ENCODE data around the gene TOLLIP. TPM values are rescaled to one million over a fixed set of nuclear protein-coding genes. Genes with fewer than 3 reads are reported as not detected.

TOLLIP gene
- total RNA-seq, 1 donor from 2014 or later = 43.2 TPM

DNA sequence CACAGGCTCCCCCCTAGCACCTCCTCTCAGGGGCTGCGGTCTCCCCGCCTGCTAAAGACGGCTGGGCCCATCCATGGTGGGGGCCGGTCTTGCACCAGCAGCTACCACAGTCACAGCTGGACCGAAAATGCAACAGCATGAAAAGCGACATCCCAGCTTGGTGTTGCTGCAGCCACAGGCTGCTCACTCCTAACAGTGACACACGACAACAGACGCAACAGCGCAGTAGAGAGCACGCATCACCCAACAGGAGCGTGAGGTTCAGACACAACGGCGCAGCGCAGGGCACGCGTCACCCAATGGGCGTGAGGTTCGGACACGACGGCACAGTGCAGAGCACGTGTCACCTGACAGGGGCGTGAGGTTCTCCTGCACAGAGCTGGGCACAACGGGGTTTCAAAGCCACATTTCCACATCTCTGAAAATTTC lies 24.1 kb downstream of the TOLLIP start:
- intact Hi-C loops (cut with micrococcal nuclease) = no loop called here

DNA sequence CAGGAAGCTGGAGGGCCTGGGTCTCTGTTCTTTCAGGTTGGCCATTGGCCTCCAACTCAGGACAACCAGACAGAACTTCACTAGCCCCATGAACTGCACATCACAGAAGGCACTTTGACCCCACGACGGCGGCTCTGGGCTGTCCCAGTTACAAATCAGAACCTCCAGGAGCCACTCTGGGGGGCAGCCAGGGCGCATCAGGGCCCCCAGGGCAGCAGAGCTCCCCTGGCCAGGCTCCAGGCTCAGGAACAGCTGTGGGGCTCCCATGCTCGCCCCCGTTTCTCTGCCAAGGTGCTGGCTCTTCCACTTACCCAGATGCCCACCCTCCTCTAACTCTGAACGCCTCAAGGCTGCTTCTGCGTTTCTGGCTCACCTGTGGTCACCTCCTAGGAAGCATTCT lies 25.5 kb downstream of the TOLLIP start:
- intact Hi-C loops (cut with micrococcal nuclease) = no loop called here

DNA sequence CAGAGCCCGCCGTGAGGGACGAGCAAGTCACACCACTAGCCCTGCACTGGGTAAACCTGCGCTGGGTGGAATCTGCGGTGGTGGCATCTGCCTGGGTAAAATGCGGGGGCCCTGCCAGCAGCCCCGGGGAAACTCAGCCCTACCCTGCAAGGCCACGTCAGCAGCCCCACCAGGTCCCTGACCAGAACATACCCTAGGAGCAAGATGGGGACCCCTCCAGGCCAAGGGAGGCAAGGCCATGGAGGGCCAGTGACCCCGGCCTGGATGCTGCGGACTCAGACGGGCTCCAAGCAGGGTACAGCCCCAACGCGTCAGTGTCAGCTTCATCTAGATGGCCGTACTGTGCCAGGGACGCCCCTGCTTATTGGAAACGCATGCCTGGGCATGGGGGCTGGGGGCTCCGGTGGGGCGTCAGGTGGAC lies 26.3 kb downstream of the TOLLIP start:
- intact Hi-C loops (cut with micrococcal nuclease) = no loop called here

DNA sequence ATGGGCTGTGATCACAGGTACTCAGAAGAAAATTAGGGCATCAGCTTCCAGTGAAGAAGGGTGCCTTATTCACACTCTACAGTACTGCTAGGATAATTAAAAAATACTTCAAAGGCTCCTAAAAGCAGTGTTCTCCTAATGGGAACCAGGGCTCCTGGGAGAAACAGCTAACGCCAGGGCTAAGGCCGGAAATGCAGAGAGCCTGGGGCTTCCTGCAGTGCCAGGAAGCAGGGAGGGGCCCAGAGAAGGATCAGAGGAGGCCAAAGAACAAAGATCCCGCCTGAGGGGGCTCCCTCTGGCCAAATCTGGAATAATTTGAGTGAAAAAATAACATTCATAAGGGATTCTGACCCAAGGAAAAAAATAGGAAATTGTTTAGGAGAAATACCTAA lies 27.5 kb downstream of the TOLLIP start:
- intact Hi-C loops (cut with micrococcal nuclease) = no loop called here

DNA sequence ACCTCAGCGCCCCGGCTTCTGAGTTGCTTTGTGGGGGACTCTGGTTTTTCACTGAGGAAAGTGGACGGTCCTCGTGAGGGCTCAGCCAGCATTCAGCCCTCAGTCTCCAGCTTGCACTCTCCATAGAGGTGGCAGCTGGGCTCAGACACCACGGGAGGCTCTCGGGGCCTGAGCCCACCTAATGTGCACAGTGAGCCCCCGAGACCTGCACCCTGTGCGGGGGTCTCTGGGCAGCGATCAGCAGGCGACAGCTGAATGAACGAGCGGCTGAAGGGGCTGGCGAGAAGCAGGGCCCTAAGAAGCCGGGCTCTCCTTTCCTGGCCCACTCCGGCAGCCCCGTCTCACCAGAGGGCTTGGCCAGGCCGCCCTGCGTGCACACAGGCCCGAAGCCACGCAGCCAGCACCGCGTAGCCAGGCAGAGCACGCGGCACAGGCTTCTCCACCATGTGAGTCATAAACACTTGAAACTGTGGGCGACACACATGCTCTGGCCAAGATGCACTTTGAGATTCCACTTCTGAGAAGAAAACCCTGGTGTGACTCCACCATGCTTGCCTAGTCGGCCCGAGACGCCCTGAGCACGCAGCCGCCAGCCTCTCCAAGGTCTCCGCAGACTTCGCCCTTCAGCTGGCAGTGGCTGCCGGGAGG lies 28.0 kb downstream of the TOLLIP start:
- intact Hi-C loops (cut with micrococcal nuclease) = no loop called here

DNA sequence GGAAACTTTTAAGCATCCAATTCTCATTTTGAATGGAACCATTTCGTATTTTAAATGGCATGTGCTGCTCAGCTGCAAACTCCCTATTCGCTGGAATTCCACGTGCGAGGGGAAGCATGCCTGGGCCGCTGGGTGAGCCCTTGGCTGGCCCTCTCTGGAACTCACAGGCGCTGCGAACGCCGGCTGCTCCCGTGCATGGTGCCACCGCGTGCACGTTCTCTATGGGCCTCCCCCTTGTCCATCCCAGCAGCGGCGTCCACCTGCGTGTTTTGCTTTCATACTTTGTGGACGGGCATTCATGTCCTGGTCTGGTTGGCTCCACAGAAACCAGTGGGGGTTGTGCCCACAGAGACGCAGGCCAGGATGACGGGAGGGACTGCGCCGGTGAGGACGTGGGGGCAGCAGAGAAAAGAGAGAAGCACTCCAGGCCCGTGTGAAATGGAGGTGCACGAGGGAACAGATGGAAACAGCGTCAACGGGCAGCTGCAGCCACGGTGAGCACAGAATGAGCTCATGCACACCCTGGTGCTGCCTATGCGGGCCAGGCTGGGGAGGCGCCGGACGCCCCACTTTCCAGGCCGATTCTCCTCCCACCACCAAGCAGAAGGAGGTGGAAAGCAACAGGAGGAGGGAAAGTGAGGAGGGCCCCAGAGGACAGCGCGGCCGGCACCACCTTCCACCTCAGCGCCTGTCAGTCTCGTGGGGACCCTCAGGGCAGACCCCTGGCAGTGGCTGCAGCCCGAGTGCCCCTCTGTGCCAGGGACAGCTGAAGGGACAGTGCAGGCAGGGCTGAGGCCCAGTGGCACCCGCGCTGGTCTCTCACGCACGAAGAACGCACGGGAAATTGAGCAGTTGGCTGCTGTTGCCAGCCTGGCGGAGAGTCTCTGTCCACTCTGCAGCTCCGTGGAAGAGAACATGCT lies 29.1 kb downstream of the TOLLIP start:
- intact Hi-C loops (cut with micrococcal nuclease) = no loop called here

DNA sequence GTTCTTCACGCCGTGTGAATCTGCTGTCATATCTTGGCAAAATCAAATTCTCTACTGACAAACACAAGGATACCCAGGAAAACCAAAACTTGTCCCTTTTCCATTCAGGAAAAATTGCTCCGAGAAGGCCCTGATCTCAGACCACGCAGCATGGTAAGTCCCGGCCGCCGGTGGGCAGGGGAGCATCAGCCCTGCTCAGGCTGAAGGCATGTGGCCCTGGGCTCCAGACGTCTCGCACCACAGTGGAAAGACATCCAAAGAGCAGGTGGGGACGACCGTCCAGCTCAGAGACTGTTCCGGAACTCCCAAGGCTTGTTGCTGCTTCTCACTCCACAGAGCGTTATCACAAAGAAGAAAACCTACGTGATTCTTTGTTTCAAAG lies 29.8 kb downstream of the TOLLIP start:
- intact Hi-C loops (cut with micrococcal nuclease) = no loop called here

DNA sequence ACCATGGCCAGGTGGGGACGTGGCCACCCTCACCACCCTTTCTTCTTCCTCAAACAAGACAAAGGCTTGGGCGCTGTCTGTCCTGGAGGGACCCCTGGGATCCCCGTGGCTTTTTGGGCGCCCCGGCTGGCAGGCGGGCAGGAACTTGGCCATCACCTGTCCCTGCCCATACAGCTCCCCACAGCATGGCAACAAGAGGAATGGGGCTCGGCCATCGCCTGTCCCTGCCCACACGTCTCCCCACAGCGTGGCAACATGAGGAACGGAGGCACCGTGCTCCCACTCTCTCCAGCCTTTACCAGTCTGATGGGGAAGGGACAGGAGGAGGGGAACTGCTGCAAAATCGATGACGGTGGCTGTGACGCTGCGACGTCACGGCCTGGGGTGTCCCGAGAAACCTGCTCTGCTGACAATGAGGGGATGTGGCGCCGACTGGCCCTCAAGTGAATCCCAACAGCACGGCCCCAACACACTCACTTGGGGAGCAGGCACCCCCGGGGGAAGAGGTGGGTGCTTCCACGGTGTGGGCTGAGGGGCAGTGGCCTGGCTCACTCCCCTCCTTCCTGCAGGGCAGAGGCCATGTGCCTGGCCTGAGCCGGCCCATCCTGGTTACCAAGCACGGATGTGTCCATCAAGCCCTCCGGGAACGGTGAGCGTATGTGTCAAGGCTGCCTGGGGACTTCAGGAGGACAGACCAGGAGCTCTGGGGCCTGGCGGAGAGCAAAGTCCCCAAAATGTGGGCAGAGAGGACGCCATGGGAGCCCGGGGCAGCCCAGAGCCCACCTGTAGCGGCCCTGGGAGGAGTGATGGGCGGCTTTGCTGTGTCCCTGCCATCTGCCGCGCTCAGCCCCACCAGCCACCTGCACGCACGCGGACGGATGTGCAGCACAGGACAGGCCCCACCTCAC lies 30.4 kb downstream of the TOLLIP start:
- intact Hi-C loops (cut with micrococcal nuclease) = no loop called here

DNA sequence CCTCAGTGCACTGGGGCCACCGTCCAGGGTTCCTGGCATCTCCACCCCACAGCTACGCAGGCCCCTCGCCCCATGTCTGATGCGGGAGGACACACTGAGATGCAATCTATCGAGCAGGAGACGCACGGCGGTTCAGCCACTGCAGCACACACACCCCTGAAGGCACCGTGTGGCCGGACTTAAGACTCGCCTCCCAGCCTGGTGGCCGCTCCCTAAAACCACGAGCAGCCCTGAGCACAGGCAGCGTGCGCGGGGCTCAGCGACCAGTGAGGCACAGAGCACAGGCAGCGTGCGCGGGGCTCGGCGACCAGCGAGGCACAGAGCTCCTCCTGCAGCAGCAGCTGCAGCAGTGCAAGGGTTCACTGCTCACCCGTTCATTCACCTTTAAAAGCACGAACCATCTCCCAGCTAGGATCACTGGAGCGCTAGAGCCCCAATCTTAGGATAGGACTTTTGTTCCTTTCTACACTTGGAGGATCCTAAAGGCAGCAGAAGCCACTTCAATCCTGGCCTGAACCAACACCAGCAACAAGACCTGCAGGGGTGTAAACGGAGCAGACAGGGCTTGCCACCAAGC lies 31.4 kb downstream of the TOLLIP start:
- intact Hi-C loops (cut with micrococcal nuclease) = no loop called here

DNA sequence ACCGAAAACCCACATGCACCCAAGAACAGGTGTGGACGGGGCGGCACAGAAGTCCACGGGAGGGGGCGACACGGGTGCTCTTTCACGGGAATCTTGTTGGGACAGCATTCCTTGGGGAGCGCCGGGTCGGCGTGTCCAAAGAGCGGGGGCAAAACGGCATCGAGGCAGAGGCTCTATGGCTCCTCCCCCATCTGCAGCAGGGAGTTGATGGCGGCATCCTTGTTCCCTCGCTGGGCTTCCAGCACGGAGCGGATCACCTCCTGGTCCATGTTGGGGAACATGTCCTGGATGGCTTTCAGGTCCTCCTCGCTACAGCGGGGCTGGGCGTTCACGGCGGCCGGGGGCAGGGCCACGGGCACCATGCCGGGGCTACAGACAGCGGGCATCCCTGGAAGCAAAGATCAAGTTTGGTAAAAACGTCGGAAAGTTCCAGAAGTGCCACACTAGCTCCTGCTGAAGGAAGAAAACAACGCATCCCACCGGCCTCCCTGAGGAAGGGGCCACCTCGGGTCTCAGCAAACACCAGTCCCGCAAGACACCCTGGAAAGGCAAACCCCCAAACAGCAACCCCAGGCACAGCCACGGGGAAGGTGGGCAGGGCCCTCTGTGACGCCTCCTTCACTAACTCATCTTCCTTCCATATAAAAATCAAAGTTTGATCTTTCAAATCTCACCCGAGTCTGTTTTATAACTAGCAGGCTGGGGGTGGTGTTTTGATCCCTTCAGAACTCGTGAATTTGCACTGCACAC lies 32.4 kb downstream of the TOLLIP start:
- intact Hi-C loops (cut with micrococcal nuclease) = no loop called here

DNA sequence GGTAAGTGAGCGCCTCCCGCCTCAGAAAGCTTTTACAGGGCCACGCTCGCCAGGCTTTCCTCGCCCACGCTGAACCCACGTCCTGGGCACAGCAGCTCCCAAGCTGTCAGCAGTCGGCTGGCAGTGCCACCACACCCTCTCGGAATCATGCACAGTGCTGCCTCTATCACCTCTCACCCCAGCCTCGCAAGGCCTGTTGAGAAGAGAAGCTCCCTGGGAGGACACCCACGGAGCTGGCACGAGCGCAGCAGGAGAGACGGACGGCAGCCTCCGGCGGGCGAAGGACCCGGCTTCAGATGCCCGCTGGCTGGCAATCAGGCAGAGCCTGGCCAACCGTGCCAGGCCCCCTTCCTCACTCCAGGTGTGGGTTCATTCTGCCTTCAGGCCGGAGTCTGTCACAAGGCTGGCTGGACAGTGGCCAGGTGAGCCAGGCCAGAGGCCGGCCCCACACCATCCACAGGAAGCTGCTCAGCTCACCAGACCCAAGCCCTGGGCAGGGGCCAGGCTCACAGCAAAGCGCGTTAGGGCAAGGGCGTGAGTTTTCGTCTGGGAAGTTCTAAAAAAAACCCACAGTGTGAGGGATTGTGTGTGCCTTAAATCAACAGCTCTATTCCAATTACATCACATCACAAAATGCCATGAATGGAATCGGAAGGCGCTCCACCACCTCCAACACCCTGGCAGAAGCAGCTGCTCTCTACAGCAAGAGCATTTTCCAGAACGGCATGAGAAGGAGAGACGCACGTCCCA lies 33.2 kb downstream of the TOLLIP start:
- intact Hi-C loops (cut with micrococcal nuclease) = no loop called here

DNA sequence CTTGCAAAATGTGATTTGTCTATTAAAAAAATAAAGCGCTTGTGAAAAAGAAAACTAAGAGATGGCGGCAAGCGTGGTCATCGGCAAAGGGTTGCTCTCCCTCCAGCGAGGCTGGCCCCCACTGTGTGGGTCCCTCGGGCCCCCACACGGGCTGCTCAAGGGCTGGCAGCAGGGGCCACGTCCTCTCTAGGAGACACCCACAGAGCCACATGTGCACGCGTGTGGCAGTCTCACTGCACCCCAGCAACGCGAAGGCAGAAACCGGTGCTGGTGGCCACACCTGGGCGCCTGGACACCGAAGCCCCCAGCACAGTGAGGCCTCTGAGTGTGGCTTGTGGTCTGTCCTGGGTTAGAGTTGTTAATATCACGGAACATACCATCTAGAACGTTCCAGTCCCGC lies 34.4 kb downstream of the TOLLIP start:
- intact Hi-C loops (cut with micrococcal nuclease) = no loop called here

DNA sequence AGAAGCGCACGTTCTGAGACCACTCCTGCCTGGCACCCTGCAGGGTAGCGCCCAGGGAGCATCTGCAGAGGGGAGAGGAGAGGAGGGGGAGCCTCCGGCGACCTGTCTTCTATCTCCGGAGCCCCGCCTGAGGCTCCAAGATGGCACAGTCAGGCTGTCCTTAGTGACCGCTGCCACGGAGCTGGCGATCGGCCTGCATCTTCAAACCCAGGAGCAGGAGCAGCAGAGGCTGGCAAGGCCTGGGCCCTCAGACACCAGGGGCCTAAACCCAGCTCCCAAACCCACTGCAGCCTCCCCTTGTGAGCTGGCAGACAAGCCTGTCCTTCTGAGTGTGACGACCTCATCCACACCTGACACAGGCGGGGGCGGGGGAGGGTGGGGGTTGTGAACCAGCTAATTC lies 34.9 kb downstream of the TOLLIP start:
- intact Hi-C loops (cut with micrococcal nuclease) = no loop called here

DNA sequence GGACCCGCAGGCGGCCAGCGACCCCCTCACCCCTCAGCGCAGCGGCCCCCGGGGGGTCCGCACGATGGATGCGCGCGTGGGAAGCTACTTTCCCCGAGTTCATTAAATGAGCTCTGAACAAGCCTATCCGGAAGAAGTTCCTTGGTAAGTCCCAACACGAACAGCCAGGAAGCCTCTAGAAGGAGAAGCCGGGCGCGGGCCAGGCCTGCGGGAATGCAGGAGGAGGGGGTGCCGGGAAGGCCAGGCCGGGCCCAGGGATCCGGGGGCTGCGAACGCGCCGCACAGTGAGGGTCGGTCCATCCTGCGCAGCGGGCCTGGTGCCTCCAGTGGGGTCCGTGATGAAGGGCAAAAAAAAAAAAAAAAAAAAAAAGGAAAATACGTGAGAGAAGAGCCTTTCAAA lies 36.9 kb downstream of the TOLLIP start:
- intact Hi-C loops (cut with micrococcal nuclease) = no loop called here

DNA sequence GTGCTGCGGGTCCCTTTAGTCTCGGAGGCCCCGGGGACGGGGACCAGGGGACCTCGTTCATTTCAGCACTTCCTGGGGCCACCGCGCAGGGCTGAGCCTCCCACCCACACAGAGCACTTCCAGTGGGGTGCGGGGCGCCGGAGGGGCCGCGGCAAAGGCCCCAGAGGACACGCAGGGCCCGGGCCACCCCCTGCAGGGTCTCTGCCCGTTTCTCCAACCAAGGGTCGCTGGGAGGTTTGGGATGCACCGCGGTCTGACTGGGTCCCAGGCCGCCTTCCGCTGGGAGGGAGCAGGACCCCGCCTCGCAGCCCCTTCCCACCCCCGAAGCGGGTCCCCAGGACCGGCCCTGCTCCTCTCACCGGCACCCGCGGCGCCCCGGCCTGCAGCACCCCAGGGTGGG lies 37.5 kb downstream of the TOLLIP start:
- intact Hi-C loops (cut with micrococcal nuclease) = no loop called here

DNA sequence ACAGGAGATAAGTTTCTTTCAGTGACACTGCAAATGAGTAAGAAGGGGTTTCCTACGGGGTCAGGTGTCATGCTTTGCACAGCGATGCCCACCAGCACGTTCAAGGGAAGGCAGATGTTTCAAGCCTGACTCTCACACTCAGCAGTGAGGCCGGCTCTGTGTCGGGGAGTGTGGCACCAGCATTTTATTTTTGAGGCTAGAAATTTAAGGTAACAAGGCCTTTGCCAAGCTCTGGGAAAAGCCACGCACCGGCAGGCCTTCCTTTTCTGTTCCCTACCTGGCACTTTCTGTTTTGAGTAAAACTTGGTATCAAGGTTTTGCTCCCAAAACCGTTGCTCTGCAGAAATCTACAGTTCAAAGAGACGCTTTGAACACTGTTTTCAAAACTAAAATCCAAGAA lies 38.0 kb downstream of the TOLLIP start:
- intact Hi-C loops (cut with micrococcal nuclease) = no loop called here

DNA sequence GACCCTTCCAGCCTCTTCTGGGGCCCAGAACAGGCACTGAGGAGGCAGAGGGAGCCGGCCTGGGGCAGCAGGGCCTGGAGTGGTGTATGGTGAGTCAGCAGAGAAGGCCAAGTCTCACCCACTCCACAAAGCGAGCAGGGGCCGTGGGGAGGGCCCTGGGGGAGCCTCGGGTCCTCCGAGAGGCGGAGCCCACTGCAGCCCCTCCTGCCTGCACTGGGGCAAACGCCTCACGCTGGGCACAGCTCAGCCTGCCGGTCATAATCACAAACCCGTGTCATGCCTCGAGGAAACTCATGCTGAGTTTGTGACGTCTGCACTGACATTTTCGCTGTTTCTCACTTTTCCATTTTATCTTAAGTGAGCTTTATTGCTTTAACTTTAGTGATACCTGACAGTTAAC lies 38.4 kb downstream of the TOLLIP start:
- intact Hi-C loops (cut with micrococcal nuclease) = no loop called here

DNA sequence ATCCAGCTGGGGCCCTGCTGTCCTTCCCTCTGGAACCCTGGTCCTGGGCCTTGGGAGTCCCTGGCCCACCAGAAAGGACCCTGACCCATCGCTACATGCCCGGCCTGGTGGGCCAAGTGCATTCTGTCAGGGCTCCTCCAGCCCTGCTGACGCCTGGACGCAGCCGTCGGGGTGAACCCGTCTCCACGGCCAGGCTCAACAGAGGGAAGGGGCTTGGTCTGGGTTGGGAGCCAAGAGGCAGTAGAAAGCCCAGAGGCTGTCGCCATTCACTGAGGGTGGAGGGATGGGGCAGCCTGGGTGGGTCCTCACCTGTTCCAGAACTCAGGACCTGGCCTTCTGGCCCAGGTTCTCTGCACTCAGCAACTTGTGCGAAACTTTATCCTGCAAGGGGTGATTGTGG lies 39.0 kb downstream of the TOLLIP start:
- intact Hi-C loops (cut with micrococcal nuclease) = no loop called here

DNA sequence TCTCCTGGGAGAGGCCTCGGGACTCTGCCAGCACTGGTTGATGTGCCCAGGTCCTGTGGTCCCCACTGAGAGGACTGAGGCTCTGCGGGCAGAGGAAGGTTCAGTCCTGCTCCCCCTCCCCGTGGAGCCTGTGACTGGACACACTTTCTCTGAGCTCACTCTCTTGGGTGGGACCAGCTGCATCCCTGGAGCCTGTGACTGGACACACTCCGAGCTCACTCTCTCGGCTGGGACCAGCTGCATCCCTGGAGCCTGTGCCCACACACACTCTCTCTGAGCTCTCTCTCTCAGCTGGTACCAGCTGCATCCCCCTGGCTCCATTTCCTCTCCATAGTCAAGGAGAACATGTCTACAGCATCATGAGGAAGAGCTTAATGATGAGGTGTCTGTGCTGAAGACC lies 39.5 kb downstream of the TOLLIP start:
- intact Hi-C loops (cut with micrococcal nuclease) = no loop called here
